ENCODE results near the gene PRSS35.
"Not testable (repeated sequence)": the region's sequence is repeated elsewhere in the genome, so short reads cannot be mapped to it uniquely, and the experiment has no call there.

PRSS35 gene

GRCh38 chr6:83514866-83515466, 2.6 kb downstream of the PRSS35 start:
- DNase-seq (ENCODE audit: low read depth, low spot score), result no peak

GRCh38 chr6:83517500-83517899, 5.2 kb downstream of the PRSS35 start:
- DNase-seq (ENCODE audit: low read depth, low spot score), result no peak

- no peak for DNase-seq (ENCODE audit: low read depth, low spot score)
Observed at GRCh38 chr6:83518816-83519480, 6.6 kb downstream of the PRSS35 start.

GRCh38 chr6:83536034-83536646, 23.8 kb downstream of the PRSS35 start:
- DNase-seq (ENCODE audit: low read depth, low spot score), result no peak

- DNase-seq (ENCODE audit: low read depth, low spot score), result no peak
Observed at GRCh38 chr6:83536647-83537589, 24.6 kb downstream of the PRSS35 start.

DNA sequence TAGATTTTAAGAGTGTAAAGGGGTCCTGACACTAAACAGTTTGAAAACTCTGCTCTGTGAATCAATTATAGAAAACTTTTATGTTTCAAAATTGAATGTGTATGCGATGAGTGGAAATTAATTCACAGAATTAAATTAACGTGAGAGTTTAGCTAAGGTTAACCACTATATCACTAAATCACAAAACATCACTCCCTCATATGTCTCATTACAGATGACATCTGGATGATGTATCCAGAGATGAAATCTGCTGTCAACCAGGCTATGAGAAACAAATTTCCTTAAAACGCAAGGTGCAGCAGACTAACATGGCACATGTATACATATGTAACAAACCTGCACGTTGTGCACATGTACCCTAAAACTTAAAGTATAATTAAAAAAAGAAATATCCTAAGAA, 27.3 kb downstream of the PRSS35 start:
- no peak for DNase-seq (ENCODE audit: low read depth, low spot score)

DNA sequence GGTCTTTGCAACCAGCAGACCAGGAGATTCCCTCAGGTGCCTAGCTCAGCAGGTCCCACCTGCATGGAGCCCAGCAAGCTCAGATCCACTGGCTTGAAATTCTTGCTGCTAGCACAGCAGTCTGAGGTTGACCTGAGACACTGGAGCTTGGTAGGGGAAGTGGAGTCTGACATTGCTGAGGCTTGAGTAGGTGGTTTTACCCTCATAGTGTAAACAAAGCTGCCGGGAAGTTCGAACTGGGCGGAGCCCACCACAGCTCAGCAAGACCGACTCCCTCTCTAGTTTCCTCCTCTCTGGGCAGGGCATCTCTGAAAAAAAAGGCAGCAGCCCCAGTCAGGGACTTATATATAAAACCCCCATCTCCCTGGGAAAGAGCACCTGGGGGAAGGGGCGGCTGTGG, 34.3 kb downstream of the PRSS35 start:
- no peak for DNase-seq (ENCODE audit: low read depth, low spot score)

DNA sequence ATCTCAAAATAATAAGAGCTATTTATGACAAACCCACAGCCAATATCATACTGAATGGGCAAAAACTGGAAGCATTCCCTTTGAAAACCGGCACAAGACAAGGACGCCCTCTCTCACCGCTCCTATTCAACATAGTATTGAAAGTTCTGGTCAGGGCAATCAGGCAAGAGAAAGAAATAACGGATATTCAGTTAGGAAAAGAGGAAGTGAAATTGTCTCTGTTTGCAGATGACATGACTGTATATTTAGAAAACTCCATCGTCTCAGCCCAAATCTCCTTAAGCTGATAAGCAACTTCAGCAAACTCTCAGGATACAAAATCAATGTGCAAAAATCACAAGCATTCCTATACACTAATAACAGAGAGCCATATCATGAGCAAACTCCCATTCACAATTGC, 38.1 kb downstream of the PRSS35 start:
- DNase-seq (ENCODE audit: low read depth, low spot score), result not testable (repeated sequence)

DNA sequence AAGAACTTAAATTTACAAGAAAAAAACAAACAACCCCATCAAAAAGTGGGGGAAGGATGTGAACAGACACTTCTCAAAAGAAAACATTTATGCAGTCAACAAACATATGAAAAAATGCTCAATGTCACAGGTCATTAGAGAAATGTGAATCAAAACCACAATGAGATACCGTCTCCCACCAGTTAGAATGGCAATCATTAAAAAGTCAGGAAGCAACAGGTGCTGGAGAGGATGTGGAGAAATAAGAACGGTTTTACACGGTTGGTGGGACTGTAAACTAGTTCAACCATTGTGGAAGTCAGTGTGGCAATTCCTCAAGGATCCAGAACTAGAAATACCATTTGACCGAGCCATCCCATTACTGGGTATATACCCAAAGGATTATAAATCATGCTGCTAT, 39.4 kb downstream of the PRSS35 start:
- not testable (repeated sequence) for DNase-seq (ENCODE audit: low read depth, low spot score)

- no peak for DNase-seq (ENCODE audit: low read depth, low spot score)
Observed at GRCh38 chr6:83556871-83557270, 44.5 kb downstream of the PRSS35 start.

GRCh38 chr6:83558975-83559374, 46.6 kb downstream of the PRSS35 start:
- DNase-seq (ENCODE audit: low read depth, low spot score), result no peak

DNA sequence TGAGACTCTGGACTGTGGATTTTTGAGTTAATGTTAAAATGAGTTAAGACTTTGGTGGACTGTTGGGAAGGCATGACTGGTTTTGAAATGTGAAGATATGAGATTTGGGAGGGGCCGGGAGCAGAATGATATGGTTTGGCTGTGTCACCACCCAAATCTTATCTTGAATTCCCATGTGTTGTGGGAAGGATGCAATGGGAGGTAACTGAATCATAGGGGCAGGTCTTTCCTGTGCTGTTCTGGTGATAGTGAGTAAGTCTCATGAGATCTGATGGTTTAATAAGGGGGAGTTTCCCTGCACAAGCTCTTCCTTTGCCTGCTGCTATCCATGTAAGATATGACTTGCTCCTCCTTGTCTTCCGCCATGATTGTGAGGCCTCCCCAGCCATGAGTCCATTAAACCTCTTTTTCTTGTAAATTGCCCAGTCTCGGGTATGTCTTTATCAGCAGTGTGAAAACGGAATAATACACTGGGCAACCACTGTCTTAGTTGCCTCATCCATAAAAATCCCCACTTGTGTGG, 59.4 kb downstream of the PRSS35 start:
- DNase-seq (ENCODE audit: low read depth, low spot score), result not testable (repeated sequence)

DNA sequence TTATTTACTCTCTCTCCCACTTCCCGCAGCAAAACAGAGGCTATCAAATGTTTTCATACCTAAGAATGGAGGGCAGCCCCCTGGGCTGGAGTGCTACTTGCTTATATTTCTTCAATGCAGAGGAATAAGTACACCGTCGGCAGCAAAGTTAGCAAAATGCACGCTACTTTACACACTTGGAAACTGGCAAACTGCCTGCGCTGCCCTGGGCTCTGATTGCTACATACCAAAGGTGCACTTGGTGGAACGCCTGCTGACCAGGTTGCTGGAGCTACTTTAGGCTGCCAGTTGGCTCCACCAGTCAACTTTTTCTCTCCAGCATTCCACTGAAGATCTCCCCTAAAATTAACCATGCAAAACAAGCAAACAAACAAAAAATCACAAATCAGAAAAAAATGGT, 62.4 kb downstream of the PRSS35 start:
- DNase-seq (ENCODE audit: low read depth, low spot score), result no peak

Data from activated naive CD8-positive, alpha-beta T cell treated with anti-CD3 and anti-CD28 coated beads, Interleukin-2, amount 50 U/mL, for 16 hours (primary cell).